ENCODE measurements around the gene HLF.

- TF ChIP-seq EZH2 (IDR thresholded peaks at IDR 0.05; ENCODE audit: borderline replicate concordance, low read depth, low read length, severe bottlenecking) = no peak
- TF ChIP-seq, protein P1, sequence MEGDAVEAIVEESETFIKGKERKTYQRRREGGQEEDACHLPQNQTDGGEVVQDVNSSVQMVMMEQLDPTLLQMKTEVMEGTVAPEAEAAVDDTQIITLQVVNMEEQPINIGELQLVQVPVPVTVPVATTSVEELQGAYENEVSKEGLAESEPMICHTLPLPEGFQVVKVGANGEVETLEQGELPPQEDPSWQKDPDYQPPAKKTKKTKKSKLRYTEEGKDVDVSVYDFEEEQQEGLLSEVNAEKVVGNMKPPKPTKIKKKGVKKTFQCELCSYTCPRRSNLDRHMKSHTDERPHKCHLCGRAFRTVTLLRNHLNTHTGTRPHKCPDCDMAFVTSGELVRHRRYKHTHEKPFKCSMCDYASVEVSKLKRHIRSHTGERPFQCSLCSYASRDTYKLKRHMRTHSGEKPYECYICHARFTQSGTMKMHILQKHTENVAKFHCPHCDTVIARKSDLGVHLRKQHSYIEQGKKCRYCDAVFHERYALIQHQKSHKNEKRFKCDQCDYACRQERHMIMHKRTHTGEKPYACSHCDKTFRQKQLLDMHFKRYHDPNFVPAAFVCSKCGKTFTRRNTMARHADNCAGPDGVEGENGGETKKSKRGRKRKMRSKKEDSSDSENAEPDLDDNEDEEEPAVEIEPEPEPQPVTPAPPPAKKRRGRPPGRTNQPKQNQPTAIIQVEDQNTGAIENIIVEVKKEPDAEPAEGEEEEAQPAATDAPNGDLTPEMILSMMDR (IDR thresholded peaks at IDR 0.05; ENCODE audit: extremely low read depth in 1 of 2, insufficient read depth in 1 of 2, low read depth in 1 of 2, low read length in 2 of 2) = no peak
- TF ChIP-seq MAX (IDR thresholded peaks at IDR 0.05; ENCODE audit: insufficient read depth, insufficient read length) = no peak
- TF ChIP-seq POLR2AphosphoS5 (IDR thresholded peaks at IDR 0.05; ENCODE audit: insufficient read depth, low read depth, low read length) = no peak
- no peak for TF ChIP-seq FOS (IDR thresholded peaks at IDR 0.05; ENCODE audit: borderline replicate concordance, insufficient read depth, low read length)
Observed at GRCh38 chr17:55321427-55322060, 56.8 kb downstream of the HLF start.

Measured in endothelial cell of umbilical vein (primary cell).